ENCODE data around the gene SHC2. TPM values are rescaled to one million over a fixed set of nuclear protein-coding genes. Genes with fewer than 3 reads are reported as not detected.

Gene SHC2
- total and polyA plus RNA-seq, 2 of the 13 experiments (the other 11 are each of a cell fraction or from before 2014, with no cell fraction given): 9.0 to 18.3 TPM

GRCh38 chr19:485583-486236, 24.9 kb upstream of the SHC2 start (continued):
- TF ChIP-seq MXD4 (CRISPR knock-in tag; IDR thresholded peaks at IDR 0.05): no peak; the same call in 1 of the 2 replicates
- TF ChIP-seq CENPBD1 (CRISPR knock-in tag; IDR thresholded peaks at IDR 0.05; ENCODE audit: borderline replicate concordance, low read depth): no peak
- peak; percentile 21; the same call in 1 of the 2 replicates for TF ChIP-seq NR0B2 (CRISPR knock-in tag; IDR thresholded peaks at IDR 0.05)
- TF ChIP-seq E2F2 (CRISPR knock-in tag; IDR thresholded peaks at IDR 0.05; ENCODE audit: borderline replicate concordance): no peak
- TF ChIP-seq ZNF772 (CRISPR knock-in tag; IDR thresholded peaks at IDR 0.05): 0 out of 2 replicates have a peak, but pooled peaks have one; percentile 19
- TF ChIP-seq ZNF564 (CRISPR knock-in tag; IDR thresholded peaks at IDR 0.05): 0 out of 2 replicates have a peak, but pooled peaks have one; percentile 51
- TF ChIP-seq TFE3 (CRISPR knock-in tag; IDR thresholded peaks at IDR 0.05): peak; percentile 94; the same call in 1 of the 2 replicates
- 0 out of 2 replicates have a peak, but pooled peaks have one; percentile 45 for TF ChIP-seq KLF12 (CRISPR knock-in tag; IDR thresholded peaks at IDR 0.05; ENCODE audit: borderline replicate concordance)
- peak in 1 of 2 experiments; percentile 62; a peak in 2 of 4 replicates for TF ChIP-seq KLF16 (CRISPR knock-in tag; IDR thresholded peaks at IDR 0.05)
- TF ChIP-seq SOX5 (CRISPR knock-in tag; IDR thresholded peaks at IDR 0.05; ENCODE audit: borderline replicate concordance): peak; percentile 92
- TF ChIP-seq ZNF574 (CRISPR knock-in tag; IDR thresholded peaks at IDR 0.05): peak; percentile 86
- TF ChIP-seq ZNF672 (CRISPR knock-in tag; IDR thresholded peaks at IDR 0.05): no peak
- no peak for TF ChIP-seq NFE2L1 (CRISPR knock-in tag; IDR thresholded peaks at IDR 0.05; ENCODE audit: borderline replicate concordance)
- TF ChIP-seq MED8 (CRISPR knock-in tag; IDR thresholded peaks at IDR 0.05; ENCODE audit: insufficient replicate concordance): peak; percentile 33
- no peak for TF ChIP-seq ZNF879 (CRISPR knock-in tag; IDR thresholded peaks at IDR 0.05)
- TF ChIP-seq FOSL1 (CRISPR knock-in tag; IDR thresholded peaks at IDR 0.05; ENCODE audit: borderline replicate concordance): peak; percentile 31; the same call in 1 of the 2 replicates
- peak; percentile 44 for TF ChIP-seq NRL (CRISPR knock-in tag; IDR thresholded peaks at IDR 0.05; ENCODE audit: borderline replicate concordance)
- TF ChIP-seq ZSCAN31 (CRISPR knock-in tag; IDR thresholded peaks at IDR 0.05; ENCODE audit: low read depth): no peak
- peak; percentile 58 for TF ChIP-seq ZNF883 (CRISPR knock-in tag; IDR thresholded peaks at IDR 0.05; ENCODE audit: not compliant biosample characterization)
- TF ChIP-seq MED1 (CRISPR knock-in tag; IDR thresholded peaks at IDR 0.05): peak; percentile 52
- TF ChIP-seq ZMYM4 (CRISPR knock-in tag; IDR thresholded peaks at IDR 0.05): 0 out of 2 replicates have a peak, but pooled peaks have one; percentile 36
- TF ChIP-seq POLR2A (IDR thresholded peaks at IDR 0.05; ENCODE audit: insufficient read depth in 1 of 2, low read depth in 2 of 2, low read length in 2 of 2): peak; percentile 46 to 76; a peak in 3 of 4 replicates
- no peak for TF ChIP-seq CHD4 (IDR thresholded peaks at IDR 0.05; ENCODE audit: borderline replicate concordance, low read length)
- no peak for TF ChIP-seq SPEN (CRISPR knock-in tag; IDR thresholded peaks at IDR 0.05; ENCODE audit: low read depth)
